Thymus (tissue), 11 donors: ENCODE data around the gene BASP1. TPM values are rescaled to one million over a fixed set of nuclear protein-coding genes. Genes with fewer than 3 reads are reported as not detected.

Experiments
- DNase-seq, 9 donors: peaks; one replicate each; pipeline ENCODE4 v3.0.0-alpha.2; 2013; ENCODE audit warnings: low spot score in 9 of 9, low read depth in 6 of 9, missing footprints in 1 of 9
- H3K27ac ChIP-seq, 2 donors: one replicate each; pipeline ENCODE4 v1.5.1; 2013; ENCODE audit warnings: control low read depth in 1 of 2, low read depth in 1 of 2, low read length in 1 of 2, mild to moderate bottlenecking in 1 of 2, moderate library complexity in 1 of 2
- H3K27me3 ChIP-seq, 2 donors: one replicate each; pipeline ENCODE4 v1.5.1; 2013; ENCODE audit warnings: low read length in 1 of 2; ENCODE audit not compliant: control insufficient read depth in 2 of 2, insufficient read depth in 1 of 2
- H3K36me3 ChIP-seq, 2 donors: one replicate each; pipeline ENCODE4 v1.5.1; 2013; ENCODE audit warnings: low read length in 1 of 2, mild to moderate bottlenecking in 1 of 2, moderate library complexity in 1 of 2; ENCODE audit not compliant: control insufficient read depth in 2 of 2, insufficient read depth in 2 of 2
- H3K4me1 ChIP-seq, 2 donors: one replicate each; pipeline ENCODE4 v1.5.1; 2013; ENCODE audit warnings: low read length in 2 of 2; ENCODE audit not compliant: control insufficient read depth in 2 of 2, insufficient read depth in 2 of 2
- H3K4me3 ChIP-seq, 2 donors: one replicate each; pipeline ENCODE4 v1.5.1; 2013; ENCODE audit warnings: low read length in 2 of 2, control low read depth in 1 of 2, mild to moderate bottlenecking in 1 of 2
- H3K9me3 ChIP-seq, 2 donors: one replicate each; pipeline ENCODE4 v1.5.1; 2013; ENCODE audit warnings: low read length in 1 of 2, mild to moderate bottlenecking in 1 of 2; ENCODE audit not compliant: control insufficient read depth in 2 of 2, insufficient read depth in 1 of 2
- WGBS: extraction: QIAGEN DNeasy Blood & Tissue Kit; methylation state at CpG from one replicate; pipeline ENCODE4 v1.1.7; 2013; 5-methylcytosine and 5-hydroxymethylcytosine counted together
- polyA plus RNA-seq: library from polyadenylated mRNA; stranded (reverse); fragments of 200-250 nt; gene quantifications from one replicate; pipeline ENCODE4 v1.2.3, GENCODE V29; 2013
- total RNA-seq: library from RNA; stranded (reverse); fragments of 120-200 nt; gene quantifications from one replicate; pipeline ENCODE4 v1.2.4, GENCODE V29; 2013
- donor health status: healthy.

BASP1 gene
- total and polyA plus RNA-seq, 2 donors = 24.3 to 53.5 TPM

DNA sequence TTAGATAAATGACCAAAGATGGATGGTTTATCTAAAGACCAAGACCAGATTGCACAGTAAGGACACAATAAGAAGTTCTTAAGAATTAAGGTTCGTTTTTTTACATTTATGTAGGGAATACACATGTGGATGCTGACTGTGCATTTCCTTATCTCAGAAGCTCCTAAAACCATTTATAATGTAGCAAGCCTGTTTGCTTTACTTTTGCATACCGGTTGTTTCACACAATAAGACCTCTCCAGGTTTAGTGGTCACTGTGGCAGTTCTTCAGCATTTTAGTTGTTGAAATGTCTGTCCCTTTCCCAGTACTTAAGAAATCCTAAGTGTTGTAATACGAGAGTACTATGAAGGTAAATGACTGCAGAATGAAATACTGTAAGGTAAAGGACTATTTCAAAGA is 43.6 kb downstream of the BASP1 start:
- Histone ChIP-seq H3K4me3 (no peak overlapping the region), H3K9me3 (no peaks in the 10 kb centered on the region), H3K4me1 (no peaks in the 10 kb centered on the region), H3K36me3 (no peaks in the 10 kb centered on the region), H3K27ac (no peak overlapping the region), H3K27me3 (no peaks in the 10 kb centered on the region)
- no peak for DNase-seq
- WGBS = 84% methylated on average over 3 of the region's 3 CpGs

DNA sequence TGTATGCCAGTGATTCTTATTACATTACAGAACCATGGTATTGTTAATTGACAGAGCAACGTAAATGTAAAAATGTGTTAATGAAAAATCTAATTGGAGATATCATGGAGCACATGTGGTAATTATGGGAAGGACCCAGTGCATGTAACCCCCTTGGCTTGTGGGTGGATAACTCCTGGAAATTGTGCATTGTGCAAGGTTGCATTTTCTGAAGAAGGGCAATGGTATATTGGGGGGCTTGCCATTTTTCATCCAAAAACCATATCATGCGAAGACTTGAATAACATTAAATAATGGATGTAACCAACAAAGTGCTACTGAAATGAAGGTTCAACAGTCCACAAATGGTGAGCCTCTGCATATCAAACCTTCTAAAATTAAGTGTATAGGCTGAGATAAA is 47.6 kb downstream of the BASP1 start:
- Histone ChIP-seq H3K9me3 (no peaks in the 10 kb centered on the region), H3K27ac (no peak overlapping the region), H3K27me3 (no peaks in the 10 kb centered on the region), H3K4me3 (no peak overlapping the region), H3K36me3 (no peaks in the 10 kb centered on the region), H3K4me1 (peaks cover 0 to 2% of the 10 kb centered on the region in 2 donors)
- DNase-seq = no peak
- 97% methylated on average over 2 of the region's 2 CpGs for WGBS

DNA sequence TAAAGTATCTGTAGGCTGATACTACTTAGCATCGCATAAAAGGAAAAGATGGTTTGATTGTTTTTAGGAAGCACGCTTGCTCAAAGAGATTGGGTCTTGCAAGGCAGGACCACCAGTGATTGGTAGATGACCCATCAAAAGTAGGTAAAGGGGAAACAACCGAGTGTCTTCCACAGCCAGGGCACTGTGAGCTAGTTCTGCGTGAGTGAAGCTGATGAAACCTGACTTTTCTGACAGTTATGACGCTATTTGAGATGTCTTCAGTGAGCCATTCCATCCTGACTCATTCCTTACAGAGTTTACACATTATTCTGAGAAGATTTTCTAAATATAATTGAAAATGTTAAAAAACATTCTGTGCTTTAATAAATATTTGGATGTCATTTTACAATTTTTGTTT is 49.7 kb downstream of the BASP1 start:
- no peaks in the 10 kb centered on the region for H3K9me3 ChIP-seq
- H3K4me3 ChIP-seq = no peak overlapping the region
- no peak for DNase-seq
- H3K27me3 ChIP-seq = no peaks in the 10 kb centered on the region
- 92% methylated on average over 5 of the region's 5 CpGs for WGBS
- no peak overlapping the region for H3K27ac ChIP-seq
- H3K4me1 ChIP-seq = peaks cover 0 to 2% of the 10 kb centered on the region in 2 donors
- no peaks in the 10 kb centered on the region for H3K36me3 ChIP-seq

DNA sequence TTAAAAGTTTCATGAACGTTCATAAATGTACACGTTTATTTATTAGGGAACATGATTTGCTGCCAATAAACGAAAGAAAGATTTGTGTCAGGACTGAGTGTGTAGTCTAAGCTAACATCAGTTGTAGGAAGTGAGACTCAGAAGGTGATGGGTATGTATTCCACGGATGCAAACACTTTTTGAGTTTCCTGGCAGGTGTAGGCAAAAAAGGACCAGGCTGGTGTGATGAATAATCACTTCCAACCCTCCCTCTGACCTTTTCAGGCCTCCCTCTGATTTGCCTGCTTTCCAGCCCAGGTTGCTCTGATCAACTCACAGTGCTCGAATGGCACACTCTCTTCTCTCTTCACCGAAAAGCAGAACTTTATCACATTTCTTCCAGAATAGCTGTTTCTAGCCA is 51.8 kb downstream of the BASP1 start:
- H3K4me3 ChIP-seq = no peak overlapping the region
- peaks cover 0 to 2% of the 10 kb centered on the region in 2 donors for H3K4me1 ChIP-seq
- 89% methylated on average over 6 of the region's 6 CpGs for WGBS

DNA sequence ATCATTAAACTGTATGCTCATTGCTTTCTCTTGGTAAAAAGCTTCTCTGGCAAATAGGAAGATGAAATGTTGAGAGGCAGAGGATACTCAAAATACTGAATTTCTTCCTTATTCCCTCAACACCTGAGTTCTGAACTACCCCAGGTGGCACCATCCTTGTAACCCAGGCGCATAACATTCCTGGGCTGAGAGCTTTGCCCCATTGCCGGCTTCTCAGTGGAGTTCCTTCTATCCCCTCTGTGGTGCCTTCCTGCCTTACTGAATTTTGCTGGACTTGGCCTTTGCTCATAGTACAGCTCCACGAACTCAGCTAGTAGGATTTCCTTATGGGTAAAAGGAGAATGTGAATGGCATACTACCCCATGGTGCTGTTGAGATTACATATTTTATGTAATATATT is 54.7 kb downstream of the BASP1 start:
- Histone ChIP-seq H3K4me3 (no peak overlapping the region), H3K9me3 (no peaks in the 10 kb centered on the region), H3K4me1 (peaks cover 0 to 2% of the 10 kb centered on the region in 2 donors), H3K27ac (no peak overlapping the region), H3K27me3 (no peaks in the 10 kb centered on the region), H3K36me3 (no peaks in the 10 kb centered on the region)
- no peak for DNase-seq
- 94% methylated on average over 3 of the region's 3 CpGs for WGBS

More for the DNA sequence above, 51.8 kb downstream of the BASP1 start:
- no peak for DNase-seq
- Histone ChIP-seq H3K27me3 (no peaks in the 10 kb centered on the region), H3K27ac (no peak overlapping the region), H3K9me3 (no peaks in the 10 kb centered on the region), H3K36me3 (no peaks in the 10 kb centered on the region)

DNA sequence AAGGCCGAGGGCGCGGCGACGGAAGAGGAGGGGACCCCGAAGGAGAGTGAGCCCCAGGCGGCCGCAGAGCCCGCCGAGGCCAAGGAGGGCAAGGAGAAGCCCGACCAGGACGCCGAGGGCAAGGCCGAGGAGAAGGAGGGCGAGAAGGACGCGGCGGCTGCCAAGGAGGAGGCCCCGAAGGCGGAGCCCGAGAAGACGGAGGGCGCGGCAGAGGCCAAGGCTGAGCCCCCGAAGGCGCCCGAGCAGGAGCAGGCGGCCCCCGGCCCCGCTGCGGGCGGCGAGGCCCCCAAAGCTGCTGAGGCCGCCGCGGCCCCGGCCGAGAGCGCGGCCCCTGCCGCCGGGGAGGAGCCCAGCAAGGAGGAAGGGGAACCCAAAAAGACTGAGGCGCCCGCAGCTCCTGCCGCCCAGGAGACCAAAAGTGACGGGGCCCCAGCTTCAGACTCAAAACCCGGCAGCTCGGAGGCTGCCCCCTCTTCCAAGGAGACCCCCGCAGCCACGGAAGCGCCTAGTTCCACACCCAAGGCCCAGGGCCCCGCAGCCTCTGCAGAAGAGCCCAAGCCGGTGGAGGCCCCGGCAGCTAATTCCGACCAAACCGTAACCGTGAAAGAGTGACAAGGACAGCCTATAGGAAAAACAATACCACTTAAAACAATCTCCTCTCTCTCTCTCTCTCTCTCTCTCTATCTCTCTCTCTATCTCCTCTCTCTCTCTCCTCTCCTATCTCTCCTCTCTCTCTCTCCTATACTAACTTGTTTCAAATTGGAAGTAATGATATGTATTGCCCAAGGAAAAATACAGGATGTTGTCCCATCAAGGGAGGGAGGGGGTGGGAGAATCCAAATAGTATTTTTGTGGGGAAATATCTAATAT is 58.1 kb downstream of the BASP1 start:
- H3K27ac ChIP-seq = no peak overlapping the region
- no peaks in the 10 kb centered on the region for H3K36me3 ChIP-seq
- H3K27me3 ChIP-seq = no peaks in the 10 kb centered on the region
- H3K4me1 ChIP-seq = no peaks in the 10 kb centered on the region
- no peak for DNase-seq
- H3K4me3 ChIP-seq = no peak overlapping the region
- no peaks in the 10 kb centered on the region for H3K9me3 ChIP-seq
- 97% methylated on average over 57 of the region's 57 CpGs for WGBS

DNA sequence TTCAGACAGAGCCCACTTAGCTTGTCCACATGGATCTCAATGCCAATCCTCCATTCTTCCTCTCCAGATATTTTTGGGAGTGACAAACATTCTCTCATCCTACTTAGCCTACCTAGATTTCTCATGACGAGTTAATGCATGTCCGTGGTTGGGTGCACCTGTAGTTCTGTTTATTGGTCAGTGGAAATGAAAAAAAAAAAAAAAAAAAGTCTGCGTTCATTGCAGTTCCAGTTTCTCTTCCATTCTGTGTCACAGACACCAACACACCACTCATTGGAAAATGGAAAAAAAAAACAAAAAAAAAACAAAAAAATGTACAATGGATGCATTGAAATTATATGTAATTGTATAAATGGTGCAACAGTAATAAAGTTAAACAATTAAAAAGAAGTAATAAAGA is 59.0 kb downstream of the BASP1 start:
- Histone ChIP-seq H3K9me3 (no peaks in the 10 kb centered on the region), H3K27me3 (no peaks in the 10 kb centered on the region), H3K4me3 (no peak overlapping the region), H3K36me3 (no peaks in the 10 kb centered on the region), H3K4me1 (no peaks in the 10 kb centered on the region), H3K27ac (no peak overlapping the region)
- DNase-seq = no peak
- WGBS = 90% methylated on average over 3 of the region's 3 CpGs

DNA sequence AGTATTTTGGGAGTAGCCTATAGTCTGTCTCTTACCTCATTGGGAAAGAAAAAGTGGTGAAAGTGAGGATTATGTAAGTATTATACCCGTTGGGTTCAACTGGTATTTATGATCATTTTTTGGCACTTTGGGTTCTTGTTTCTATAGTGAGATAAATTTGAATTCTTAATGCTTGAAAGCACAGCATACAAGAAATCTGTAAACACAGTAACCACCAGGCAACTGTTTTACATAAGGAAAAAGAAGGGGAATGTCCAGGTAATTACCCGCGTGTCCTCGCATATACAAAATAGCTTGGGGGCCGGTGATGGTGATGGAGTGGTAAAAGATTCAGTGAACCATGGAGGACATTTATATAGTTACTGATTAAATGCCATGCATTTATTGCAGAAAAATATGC is 60.5 kb downstream of the BASP1 start:
- WGBS = 96% methylated on average over 5 of the region's 5 CpGs

DNA sequence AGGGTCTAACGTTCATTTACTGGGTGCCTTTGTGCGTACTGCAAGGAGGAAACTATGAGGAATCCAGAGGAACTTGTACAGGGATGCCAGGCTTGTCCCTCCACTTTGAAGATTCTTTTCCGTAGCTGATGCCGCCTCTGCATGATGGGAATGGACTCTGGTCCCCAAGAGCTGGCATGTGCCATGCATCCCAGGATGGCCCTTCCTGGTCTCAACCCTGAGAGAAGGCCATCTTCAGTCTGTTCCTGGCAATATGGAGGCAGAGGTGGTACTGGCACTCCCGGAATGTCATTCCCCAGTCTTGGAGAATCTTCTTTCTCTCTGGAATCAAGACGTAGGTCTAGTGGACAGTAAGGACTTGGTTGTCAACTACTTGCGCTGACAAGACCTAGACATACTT is 61.5 kb downstream of the BASP1 start:
- H3K4me3 ChIP-seq = no peak overlapping the region
- H3K9me3 ChIP-seq = no peaks in the 10 kb centered on the region
- H3K4me1 ChIP-seq = no peaks in the 10 kb centered on the region
- H3K27ac ChIP-seq = no peak overlapping the region
- DNase-seq = no peak
- WGBS = 95% methylated on average over 7 of the region's 7 CpGs
- no peaks in the 10 kb centered on the region for H3K36me3 ChIP-seq
- H3K27me3 ChIP-seq = no peaks in the 10 kb centered on the region

More for the DNA sequence above, 60.5 kb downstream of the BASP1 start:
- Histone ChIP-seq H3K36me3 (no peaks in the 10 kb centered on the region), H3K27me3 (no peaks in the 10 kb centered on the region), H3K27ac (no peak overlapping the region), H3K4me1 (no peaks in the 10 kb centered on the region), H3K9me3 (no peaks in the 10 kb centered on the region), H3K4me3 (no peak overlapping the region)
- no peak for DNase-seq
